ACC112 (cell line): ENCODE results near the gene DNTT.

ENCODE experiments used
- H2AFZ ChIP-seq: fragments of 200-600 bp; sonication (generic); one replicate; pipeline ENCODE4 v1.6.0; 2017; ENCODE audit warnings: antibody characterized with exemption, low read length; ENCODE audit not compliant: unreplicated experiment
- H3K27ac ChIP-seq: fragments of 200-600 bp; sonication (generic); 2 replicates; pipeline ENCODE4 v1.5.1; 2014; ENCODE audit warnings: low read depth, mild to moderate bottlenecking, antibody characterized with exemption, low read length, moderate library complexity
- H3K27me3 ChIP-seq: fragments of 200-600 bp; sonication (generic); 2 replicates; pipeline ENCODE4 v1.6.1; 2014; ENCODE audit warnings: mild to moderate bottlenecking, antibody characterized with exemption, low read length, moderate library complexity, mixed read lengths; ENCODE audit not compliant: insufficient read depth
- H3K36me3 ChIP-seq: fragments of 200-600 bp; sonication (generic); 2 replicates; pipeline ENCODE4 v1.6.1; 2016; ENCODE audit warnings: mild to moderate bottlenecking, antibody characterized with exemption, low read length, moderate library complexity, mixed read lengths; ENCODE audit not compliant: insufficient read depth
- H3K4me1 ChIP-seq: fragments of 200-600 bp; sonication (generic); one replicate; pipeline ENCODE4 v1.6.1; 2016; ENCODE audit warnings: low read length, mixed read lengths; ENCODE audit not compliant: insufficient read depth, unreplicated experiment, control insufficient read depth
- H3K4me3 ChIP-seq: fragments of 200-600 bp; sonication (generic); 2 replicates; pipeline ENCODE4 v1.5.1; 2014; ENCODE audit warnings: mild to moderate bottlenecking, low read depth, low read length
- H3K79me2 ChIP-seq: fragments of 200-600 bp; sonication (generic); one replicate; pipeline ENCODE4 v1.6.0; 2016; ENCODE audit warnings: low read length; ENCODE audit not compliant: control insufficient read depth, unreplicated experiment, insufficient read depth

Gene DNTT

GRCh38 chr10:96366508-96366907, 62.3 kb downstream of the DNTT start:
- H3K4me1 ChIP-seq, result no peaks in the 10 kb centered on the region
- no peak overlapping the region for H2AFZ ChIP-seq
- no peaks in the 10 kb centered on the region for H3K79me2 ChIP-seq
- H3K27me3 ChIP-seq, result peaks cover 24% of the 10 kb centered on the region; the same call in 1 of the 2 replicates
- H3K36me3 ChIP-seq, result no peaks in the 10 kb centered on the region
- no peak overlapping the region for H3K4me3 ChIP-seq
- no peak overlapping the region for H3K27ac ChIP-seq

GRCh38 chr10:96367470-96367869, 63.2 kb downstream of the DNTT start:
- Histone ChIP-seq H3K4me1 (no peaks in the 10 kb centered on the region), H3K36me3 (no peaks in the 10 kb centered on the region), H3K4me3 (no peak overlapping the region), H3K79me2 (no peaks in the 10 kb centered on the region), H3K27ac (no peak overlapping the region), H3K27me3 (peaks cover 18% of the 10 kb centered on the region; the same call in 1 of the 2 replicates), H2AFZ (no peak overlapping the region)

GRCh38 chr10:96368971-96369370, 64.7 kb downstream of the DNTT start:
- H3K27ac ChIP-seq, result no peak overlapping the region
- no peaks in the 10 kb centered on the region for H3K79me2 ChIP-seq
- H2AFZ ChIP-seq, result no peak overlapping the region
- no peaks in the 10 kb centered on the region for H3K4me1 ChIP-seq
- peaks cover 5% of the 10 kb centered on the region; the same call in 1 of the 2 replicates for H3K27me3 ChIP-seq
- H3K4me3 ChIP-seq, result no peak overlapping the region
- no peaks in the 10 kb centered on the region for H3K36me3 ChIP-seq

DNA sequence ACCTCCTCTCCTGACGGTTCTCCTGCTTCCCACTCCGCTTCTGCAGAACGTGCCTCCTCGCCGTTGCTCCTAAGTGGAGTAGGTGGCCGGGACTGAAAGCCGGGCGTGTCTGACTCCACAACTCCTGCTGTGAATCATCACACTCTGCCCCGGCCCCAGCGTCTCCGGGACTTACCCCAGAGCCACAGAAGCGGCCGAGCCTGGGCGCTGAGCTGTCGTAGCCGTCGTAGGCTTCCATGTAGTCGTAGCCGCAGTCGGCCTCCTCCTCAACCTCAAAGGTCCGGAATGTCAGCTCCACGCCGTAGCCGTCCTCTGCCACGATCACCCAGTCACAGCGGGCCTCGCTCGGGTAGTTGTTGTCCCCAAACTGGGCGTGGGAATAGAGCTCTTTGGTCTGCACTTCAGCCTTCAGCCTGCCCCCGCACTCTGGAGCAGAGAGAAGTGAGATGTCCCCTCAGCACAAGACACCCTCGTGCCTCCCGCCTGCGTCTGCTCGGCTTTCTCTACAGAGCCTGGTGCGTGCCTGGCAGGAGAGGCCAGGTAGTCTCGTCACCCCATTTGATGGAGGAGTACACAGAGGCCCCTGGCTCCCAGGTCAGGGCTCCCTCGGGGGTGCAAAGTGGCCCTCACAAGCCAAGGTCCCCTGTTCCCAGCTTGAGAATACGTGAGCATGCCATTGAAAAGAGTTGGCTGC, 65.8 kb downstream of the DNTT start:
- no peaks in the 10 kb centered on the region for H3K27me3 ChIP-seq
- no peak overlapping the region for H3K4me3 ChIP-seq
- no peaks in the 10 kb centered on the region for H3K79me2 ChIP-seq
- no peak overlapping the region for H2AFZ ChIP-seq
- no peaks in the 10 kb centered on the region for H3K36me3 ChIP-seq
- H3K4me1 ChIP-seq, result no peaks in the 10 kb centered on the region
- no peak overlapping the region for H3K27ac ChIP-seq

DNA sequence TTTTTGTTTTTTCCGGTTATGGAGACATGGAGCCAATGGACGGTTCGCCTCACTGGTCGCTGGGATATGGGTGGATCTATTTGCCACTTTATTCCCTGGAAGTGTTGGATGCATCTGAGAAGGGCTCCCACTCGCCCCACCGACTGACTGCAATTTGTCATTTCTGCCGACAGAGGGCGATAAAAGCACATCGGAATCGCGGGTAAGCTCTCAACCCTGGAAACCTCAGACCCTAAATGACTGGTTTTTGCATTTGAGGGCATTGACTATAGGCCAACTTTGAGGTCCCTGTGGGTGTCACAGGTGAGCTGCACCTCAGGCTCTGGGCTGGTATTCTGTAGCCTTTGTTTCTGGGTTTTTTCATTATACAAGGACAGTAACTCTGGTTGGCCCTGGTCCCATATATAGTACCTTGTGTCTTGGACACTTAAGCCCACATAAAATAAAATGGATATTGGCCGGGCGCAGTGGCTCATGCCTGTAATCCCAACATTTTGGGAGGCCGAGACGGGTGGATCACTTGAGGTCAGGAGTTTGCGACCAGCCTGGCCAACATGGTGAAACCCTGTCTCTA, 66.4 kb downstream of the DNTT start:
- no peaks in the 10 kb centered on the region for H3K27me3 ChIP-seq
- no peaks in the 10 kb centered on the region for H3K36me3 ChIP-seq
- H3K4me1 ChIP-seq, result no peaks in the 10 kb centered on the region
- H3K4me3 ChIP-seq, result no peak overlapping the region
- H3K79me2 ChIP-seq, result no peaks in the 10 kb centered on the region
- no peak overlapping the region for H2AFZ ChIP-seq
- H3K27ac ChIP-seq, result no peak overlapping the region

GRCh38 chr10:96371356-96371755, 67.1 kb downstream of the DNTT start:
- Histone ChIP-seq H3K27me3 (no peaks in the 10 kb centered on the region), H3K4me3 (no peak overlapping the region), H3K27ac (no peak overlapping the region), H2AFZ (no peak overlapping the region), H3K4me1 (no peaks in the 10 kb centered on the region), H3K79me2 (no peaks in the 10 kb centered on the region), H3K36me3 (no peaks in the 10 kb centered on the region)

- no peak overlapping the region for H3K27ac ChIP-seq
- H3K4me1 ChIP-seq, result no peaks in the 10 kb centered on the region
- no peak overlapping the region for H3K4me3 ChIP-seq
- no peak overlapping the region for H2AFZ ChIP-seq
- no peaks in the 10 kb centered on the region for H3K36me3 ChIP-seq
- peaks cover 5% of the 10 kb centered on the region; the same call in 1 of the 2 replicates for H3K27me3 ChIP-seq
- no peaks in the 10 kb centered on the region for H3K79me2 ChIP-seq
Measured at GRCh38 chr10:96374004-96374403, 69.8 kb downstream of the DNTT start.

DNA sequence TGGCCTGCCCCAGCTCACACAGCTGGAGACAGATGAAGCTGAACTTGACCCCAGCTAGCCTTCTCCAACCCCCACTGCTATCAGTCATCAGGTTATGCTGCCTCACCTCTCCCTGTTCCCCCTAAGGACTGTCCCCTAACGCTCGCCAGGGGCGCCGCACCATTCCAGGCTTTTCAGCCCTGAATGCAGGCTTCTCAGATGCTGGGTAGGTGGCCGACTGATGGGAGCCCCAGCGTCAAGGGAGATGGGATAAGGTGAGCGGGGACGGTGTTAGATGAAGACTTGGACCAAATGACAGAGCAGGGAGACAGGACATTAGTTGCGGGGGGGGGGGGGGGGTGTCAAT, 70.4 kb downstream of the DNTT start:
- peak overlapping the region; percentile 91 for H2AFZ ChIP-seq
- peaks cover 5% of the 10 kb centered on the region; the same call in 1 of the 2 replicates for H3K27me3 ChIP-seq
- no peak overlapping the region for H3K27ac ChIP-seq
- H3K4me1 ChIP-seq, result no peaks in the 10 kb centered on the region
- peak overlapping the region; percentile 74 for H3K4me3 ChIP-seq
- no peaks in the 10 kb centered on the region for H3K79me2 ChIP-seq
- H3K36me3 ChIP-seq, result no peaks in the 10 kb centered on the region

DNA sequence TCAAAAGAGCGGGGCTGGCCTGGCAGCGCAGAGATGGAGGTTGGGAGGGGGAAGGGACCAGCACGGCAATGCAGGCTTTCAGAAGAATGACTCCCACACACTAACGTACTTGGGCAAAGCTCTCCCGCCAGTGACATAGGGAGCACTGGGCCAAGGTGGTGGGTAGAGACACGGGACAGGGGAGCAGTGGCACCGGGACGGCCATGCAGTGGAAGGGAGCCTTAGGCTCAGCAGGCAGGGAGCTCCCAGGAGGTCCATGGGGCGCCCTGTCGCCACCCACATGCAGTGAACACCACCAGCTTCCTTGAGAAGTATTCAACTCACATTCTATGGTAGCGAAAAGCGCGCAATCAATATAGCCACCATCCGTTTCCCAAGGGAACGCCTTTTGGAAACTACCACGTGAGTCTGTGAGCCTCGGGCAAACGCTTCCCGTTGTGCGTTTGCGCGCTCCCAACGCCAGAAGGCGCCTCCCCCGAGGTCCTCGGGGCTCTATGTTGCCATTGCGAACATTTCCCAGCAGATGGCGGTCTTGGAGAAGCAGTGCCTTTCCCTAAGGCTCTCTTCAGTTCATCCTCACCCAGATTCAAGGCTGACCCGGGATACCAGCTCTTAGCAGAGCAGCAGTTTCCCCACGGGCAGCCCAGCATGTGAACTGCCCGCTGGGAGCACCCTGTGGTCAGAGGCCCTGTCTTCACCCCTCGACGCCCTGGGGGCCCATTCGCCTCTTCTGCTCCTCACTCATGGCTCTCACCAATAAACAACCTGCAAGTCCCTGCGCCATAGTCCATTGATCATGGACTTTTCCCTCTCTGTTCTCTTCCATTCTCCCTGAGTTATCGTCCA, 71.0 kb downstream of the DNTT start:
- peak overlapping the region; percentile 91 for H2AFZ ChIP-seq
- H3K27me3 ChIP-seq, result peaks cover 5% of the 10 kb centered on the region; the same call in 1 of the 2 replicates
- no peaks in the 10 kb centered on the region for H3K79me2 ChIP-seq
- no peaks in the 10 kb centered on the region for H3K36me3 ChIP-seq
- H3K4me1 ChIP-seq, result no peaks in the 10 kb centered on the region
- peak overlapping the region; percentile 74 for H3K4me3 ChIP-seq
- H3K27ac ChIP-seq, result no peak overlapping the region

GRCh38 chr10:96376483-96376882, 72.2 kb downstream of the DNTT start:
- Histone ChIP-seq H3K27me3 (peaks cover 5% of the 10 kb centered on the region; the same call in 1 of the 2 replicates), H3K36me3 (no peaks in the 10 kb centered on the region), H2AFZ (no peak overlapping the region), H3K4me1 (peaks cover 4% of the 10 kb centered on the region), H3K27ac (no peak overlapping the region), H3K4me3 (no peak overlapping the region), H3K79me2 (no peaks in the 10 kb centered on the region)
